Measurements from ENCODE around the gene EHD2.

EHD2 gene

GRCh38 chr19:47697863-47698609 lies 15.2 kb upstream of the EHD2 start:
- H3K4me3 ChIP-seq (ENCODE audit: low read depth, low read length) = no peak overlapping the region
- peak; percentile 98 for TF ChIP-seq CTCF (IDR thresholded peaks at IDR 0.05; ENCODE audit: borderline replicate concordance, insufficient read depth, low read depth, low read length)

GRCh38 chr19:47698631-47699359 lies 14.4 kb upstream of the EHD2 start:
- no peak for TF ChIP-seq CTCF (IDR thresholded peaks at IDR 0.05; ENCODE audit: borderline replicate concordance, insufficient read depth, low read depth, low read length)
- no peak overlapping the region for H3K4me3 ChIP-seq (ENCODE audit: low read depth, low read length)

- H3K4me3 ChIP-seq (ENCODE audit: low read depth, low read length) = no peak overlapping the region
Measured at GRCh38 chr19:47699360-47699917, 13.8 kb upstream of the EHD2 start.

GRCh38 chr19:47700934-47701716 lies 12.1 kb upstream of the EHD2 start:
- TF ChIP-seq CTCF (IDR thresholded peaks at IDR 0.05; ENCODE audit: borderline replicate concordance, insufficient read depth, low read depth, low read length) = no peak
- H3K4me3 ChIP-seq (ENCODE audit: low read depth, low read length) = no peak overlapping the region

More at GRCh38 chr19:47699360-47699917, 13.8 kb upstream of the EHD2 start:
- TF ChIP-seq CTCF (IDR thresholded peaks at IDR 0.05; ENCODE audit: borderline replicate concordance, insufficient read depth, low read depth, low read length) = peak; percentile 97

- H3K4me3 ChIP-seq (ENCODE audit: low read depth, low read length) = no peak overlapping the region
- no peak for TF ChIP-seq CTCF (IDR thresholded peaks at IDR 0.05; ENCODE audit: borderline replicate concordance, insufficient read depth, low read depth, low read length)
Measured at GRCh38 chr19:47701717-47702552, 11.3 kb upstream of the EHD2 start.

GRCh38 chr19:47702671-47703070 lies 10.6 kb upstream of the EHD2 start:
- H3K4me3 ChIP-seq (ENCODE audit: low read depth, low read length) = no peak overlapping the region
- TF ChIP-seq CTCF (IDR thresholded peaks at IDR 0.05; ENCODE audit: borderline replicate concordance, insufficient read depth, low read depth, low read length) = no peak

Data from GM12875 (cell line).